Globus pallidus (tissue), 1 donor: ENCODE data around the gene CHN1.
A peak's percentile ranks its signal among the peaks of the same experiment; 100 is the strongest.

Experiments
- DNase-seq: peaks from one replicate; pipeline ENCODE4 v3.0.0-alpha.2; 2015; ENCODE audit warnings: low spot score

The CHN1 gene

GRCh38 chr2:174971868-174972781, 33.1 kb downstream of the CHN1 start:
- no peak for DNase-seq

- no peak for DNase-seq
These were observed 35.1 kb downstream of the CHN1 start for GRCh38 chr2:174970092-174970491.

GRCh38 chr2:174969091-174969734, 36.0 kb downstream of the CHN1 start:
- DNase-seq = no peak

GRCh38 chr2:174967691-174968260, 37.4 kb downstream of the CHN1 start:
- DNase-seq = no peak

- DNase-seq = no peak
These were observed 38.1 kb downstream of the CHN1 start for GRCh38 chr2:174967086-174967485.

- peak; percentile 38 for DNase-seq
These were observed 39.0 kb downstream of the CHN1 start for GRCh38 chr2:174965992-174966744.

- no peak for DNase-seq
These were observed 39.6 kb downstream of the CHN1 start for GRCh38 chr2:174965551-174965950.

- no peak for DNase-seq
These were observed 40.8 kb downstream of the CHN1 start for GRCh38 chr2:174964404-174964803.

GRCh38 chr2:174963437-174964400, 41.5 kb downstream of the CHN1 start:
- DNase-seq = no peak

GRCh38 chr2:174959787-174960186, 45.4 kb downstream of the CHN1 start:
- DNase-seq = no peak

GRCh38 chr2:174957050-174957449, 48.1 kb downstream of the CHN1 start:
- DNase-seq = no peak

- no peak for DNase-seq
These were observed 52.6 kb downstream of the CHN1 start for GRCh38 chr2:174952607-174953006.

GRCh38 chr2:174951745-174952144, 53.4 kb downstream of the CHN1 start:
- no peak for DNase-seq

- no peak for DNase-seq
These were observed 55.0 kb downstream of the CHN1 start for GRCh38 chr2:174949988-174950687.

GRCh38 chr2:174945601-174946260, 59.5 kb downstream of the CHN1 start:
- no peak for DNase-seq

- DNase-seq = no peak
These were observed 66.1 kb downstream of the CHN1 start for GRCh38 chr2:174939046-174939445.

- DNase-seq = no peak
These were observed 73.5 kb downstream of the CHN1 start for GRCh38 chr2:174931724-174932123.

GRCh38 chr2:174929786-174930185, 75.4 kb downstream of the CHN1 start:
- DNase-seq = no peak

GRCh38 chr2:174925046-174925784, 80.0 kb downstream of the CHN1 start:
- DNase-seq = no peak
